Measurements from ENCODE around the gene LRRC8A. TPM values are rescaled to one million over a fixed set of nuclear protein-coding genes. Genes with fewer than 3 reads are reported as not detected.

The LRRC8A gene
- total and polyA plus RNA-seq, 2 of the 13 experiments (the other 11 are each of a cell fraction or from before 2014, with no cell fraction given), result 16.1 to 40.6 TPM

GRCh38 chr9:128838338-128838737, 43.6 kb upstream of the LRRC8A start (continued):
- TF ChIP-seq ZNF275 (CRISPR knock-in tag; IDR thresholded peaks at IDR 0.05; ENCODE audit: borderline replicate concordance) (no peak), ELF3 (CRISPR knock-in tag; IDR thresholded peaks at IDR 0.05) (0 out of 2 replicates have a peak, but pooled peaks have one; percentile 30), ZNF510 (CRISPR knock-in tag; IDR thresholded peaks at IDR 0.05; ENCODE audit: low read depth) (no peak), PLSCR1 (CRISPR knock-in tag; IDR thresholded peaks at IDR 0.05; ENCODE audit: borderline replicate concordance) (no peak), RCOR2 (CRISPR knock-in tag; IDR thresholded peaks at IDR 0.05) (peak; percentile 74), ZNF546 (CRISPR knock-in tag; conservative IDR thresholded peaks at IDR 0.05) (no peak), ZNF441 (CRISPR knock-in tag; IDR thresholded peaks at IDR 0.05; ENCODE audit: borderline replicate concordance) (0 out of 2 replicates have a peak, but pooled peaks have one; percentile 40), ZNF503 (CRISPR knock-in tag; IDR thresholded peaks at IDR 0.05) (peak; percentile 88), DPF2 (CRISPR knock-in tag; IDR thresholded peaks at IDR 0.05; ENCODE audit: borderline replicate concordance, low read depth) (peak; percentile 69), GATA4 (IDR thresholded peaks at IDR 0.05; ENCODE audit: borderline replicate concordance, low read depth) (no peak), FOXO4 (CRISPR knock-in tag; conservative IDR thresholded peaks at IDR 0.05) (no peak), IRF1 (CRISPR knock-in tag; IDR thresholded peaks at IDR 0.05; ENCODE audit: low read depth) (no peak), ZBTB33 (CRISPR knock-in tag; IDR thresholded peaks at IDR 0.05) (0 out of 2 replicates have a peak, but pooled peaks have one; percentile 14), ZNF253 (CRISPR knock-in tag; IDR thresholded peaks at IDR 0.05; ENCODE audit: borderline replicate concordance) (no peak), TFAP4 (IDR thresholded peaks at IDR 0.05; ENCODE audit: borderline replicate concordance, low read depth) (peak; percentile 90), RXRA (CRISPR knock-in tag; IDR thresholded peaks at IDR 0.05) (peak; percentile 79), ZNF674 (CRISPR knock-in tag; IDR thresholded peaks at IDR 0.05; ENCODE audit: low read depth) (no peak), FOXA3 (CRISPR knock-in tag; IDR thresholded peaks at IDR 0.05) (peak; percentile 86), POLR2A (IDR thresholded peaks at IDR 0.05; ENCODE audit: insufficient read depth in 1 of 2, low read depth in 2 of 2, low read length in 2 of 2) (no peak), FOXK2 (IDR thresholded peaks at IDR 0.05) (0 out of 2 replicates have a peak, but pooled peaks have one; percentile 30), IRF2 (CRISPR knock-in tag; IDR thresholded peaks at IDR 0.05) (peak; percentile 49; the same call in 1 of the 2 replicates), MIXL1 (CRISPR knock-in tag; IDR thresholded peaks at IDR 0.05) (peak; percentile 64)
